ENCODE measurements around the gene ARHGEF28. TPM values are rescaled to one million over a fixed set of nuclear protein-coding genes. Genes with fewer than 3 reads are reported as not detected.

The ARHGEF28 gene
- total and polyA plus RNA-seq, 2 of the 4 experiments (the other 2 are of a cell fraction), result 3.6 to 16.0 TPM

- no peak overlapping the region for H3K23ac ChIP-seq (ENCODE audit: low read depth, low read length)
- H3K9me3 ChIP-seq (ENCODE audit: control insufficient read depth, insufficient read depth, low read length), result no peaks in the 10 kb centered on the region
- no peak overlapping the region for H3K4ac ChIP-seq (ENCODE audit: low read depth, low read length)
- ChIA-PET POLR2A (ENCODE audit: unreplicated experiment) (no interaction called here), CTCF (no interaction called here)
- no peak for DNase-seq
- no peak overlapping the region for H2BK120ac ChIP-seq (ENCODE audit: low read depth, low read length)
- H3K27me3 ChIP-seq (ENCODE audit: control insufficient read depth, insufficient read depth, low read length), result no peaks in the 10 kb centered on the region
- TF ChIP-seq RAD21 (IDR thresholded peaks at IDR 0.05; ENCODE audit: low read length) (no peak), CEBPB (IDR thresholded peaks at IDR 0.05; ENCODE audit: low read depth, low read length) (no peak), MAZ (IDR thresholded peaks at IDR 0.05; ENCODE audit: borderline replicate concordance, low read depth, low read length) (no peak), ELK1 (IDR thresholded peaks at IDR 0.05; ENCODE audit: borderline replicate concordance, low read depth, low read length) (no peak), MAFK (IDR thresholded peaks at IDR 0.05; ENCODE audit: low read depth, low read length) (no peak), BHLHE40 (IDR thresholded peaks at IDR 0.05; ENCODE audit: low read depth, low read length) (no peak), SMC3 (IDR thresholded peaks at IDR 0.05; ENCODE audit: low read depth, low read length) (no peak), CHD1 (IDR thresholded peaks at IDR 0.05; ENCODE audit: low read depth, low read length) (no peak), CTCF (conservative IDR thresholded peaks at IDR 0.05; ENCODE audit: low read depth, low read length) (no peak), RFX5 (IDR thresholded peaks at IDR 0.05; ENCODE audit: low read depth, low read length) (no peak), RCOR1 (IDR thresholded peaks at IDR 0.05; ENCODE audit: insufficient replicate concordance, low read length) (no peak), NFE2L2 (IDR thresholded peaks at IDR 0.05; ENCODE audit: low read depth, low read length) (no peak), FOS (IDR thresholded peaks at IDR 0.05; ENCODE audit: low read depth, low read length) (no peak), MXI1 (IDR thresholded peaks at IDR 0.05; ENCODE audit: borderline replicate concordance, low read depth, low read length) (no peak)
- TF ChIP-seq, protein P1, sequence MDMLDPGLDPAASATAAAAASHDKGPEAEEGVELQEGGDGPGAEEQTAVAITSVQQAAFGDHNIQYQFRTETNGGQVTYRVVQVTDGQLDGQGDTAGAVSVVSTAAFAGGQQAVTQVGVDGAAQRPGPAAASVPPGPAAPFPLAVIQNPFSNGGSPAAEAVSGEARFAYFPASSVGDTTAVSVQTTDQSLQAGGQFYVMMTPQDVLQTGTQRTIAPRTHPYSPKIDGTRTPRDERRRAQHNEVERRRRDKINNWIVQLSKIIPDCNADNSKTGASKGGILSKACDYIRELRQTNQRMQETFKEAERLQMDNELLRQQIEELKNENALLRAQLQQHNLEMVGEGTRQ (IDR thresholded peaks at IDR 0.05; ENCODE audit: low read depth, low read length), result no peak
- H2BK20ac ChIP-seq (ENCODE audit: low read depth, low read length), result no peak overlapping the region
- H3K4me3 ChIP-seq (ENCODE audit: insufficient read depth, low read depth, low read length), result no peak overlapping the region
- no peak overlapping the region for H4K91ac ChIP-seq (ENCODE audit: insufficient read depth, low read depth, low read length)
- intact Hi-C loops (cut with micrococcal nuclease) (no loop called here), in situ Hi-C loops (cut with MboI; ENCODE audit: low sequenced_read_pairs) (no loop called here), dilution Hi-C loops (cut with HindIII; ENCODE audit: low sequenced_read_pairs, unreplicated experiment) (no loop called here)
- H2AK9ac ChIP-seq (replicated peaks; ENCODE audit: low read depth, low read length, poor library complexity), result no peak overlapping the region
- H3K9ac ChIP-seq (ENCODE audit: low read depth, low read length), result no peak overlapping the region
- no peak for ATAC-seq (ENCODE audit: low read depth)
- H3K27ac ChIP-seq (ENCODE audit: insufficient read depth, low read length), result no peak overlapping the region
- H3K14ac ChIP-seq (replicated peaks; ENCODE audit: low read depth, low read length), result no peak overlapping the region
- no peak overlapping the region for H2BK15ac ChIP-seq (ENCODE audit: low read depth, low read length)
- H3K36me3 ChIP-seq (ENCODE audit: control insufficient read depth, insufficient read depth, low read length), result 0 out of 2 replicates have a peak, but pooled peaks cover 1% of the 10 kb centered on the region
- H3K9me1 ChIP-seq (ENCODE audit: insufficient read depth, low read length), result peaks cover 10% of the 10 kb centered on the region
- no peak overlapping the region for H3K4me2 ChIP-seq (ENCODE audit: low read depth, low read length)
- H4K5ac ChIP-seq (ENCODE audit: low read depth, low read length), result no peak overlapping the region
- no peak overlapping the region for H2BK5ac ChIP-seq (ENCODE audit: low read depth, low read length, poor library complexity, severe bottlenecking)
- no peak overlapping the region for H4K8ac ChIP-seq (ENCODE audit: low read depth in 2 of 2, low read length in 2 of 2)
- BruUV-seq (replicated peaks), result no TSS peak
- no peak overlapping the region for H3K56ac ChIP-seq (ENCODE audit: extremely low read depth, insufficient read depth, low read length)
- H2AFZ ChIP-seq (replicated peaks; ENCODE audit: low read length, poor library complexity), result no peak overlapping the region
- no peak overlapping the region for H2AK5ac ChIP-seq (ENCODE audit: low read depth, low read length)
- H4K20me1 ChIP-seq (ENCODE audit: insufficient read depth, low read length), result no peaks in the 10 kb centered on the region
- peaks cover 9 to 45% of the 10 kb centered on the region in 2 experiments for H3K79me1 ChIP-seq (ENCODE audit: low read depth in 1 of 2, low read length in 2 of 2)
- H3K18ac ChIP-seq (ENCODE audit: low read depth, low read length), result no peak overlapping the region
- H3K4me1 ChIP-seq (ENCODE audit: control insufficient read depth, insufficient read depth, low read length), result peaks cover 3% of the 10 kb centered on the region
- WGBS, 2 experiments (ENCODE audit: extremely low coverage in 2 of 2, insufficient read length in 1 of 2), result no CpG with 5 or more reads among the region's 1 CpG
These were observed 61.4 kb downstream of the ARHGEF28 start for GRCh38 chr5:73687357-73687756.
